C4-2B (cell line): ENCODE results near the gene CREB5.

Source experiments
- H3K27ac ChIP-seq: fragments of 450-650 bp; 2 replicates; pipeline ENCODE4 v1.5.1; 2017
- ZFX ChIP-seq: fragments of 450-650 bp; IDR thresholded peaks from 2 replicates; pipeline ENCODE4 v1.6.1; 2017
- TF ChIP-seq, protein P1 (sequence below): fragments of 450-650 bp; conservative IDR thresholded peaks from 2 replicates; pipeline ENCODE4 v1.5.1; 2017; ENCODE audit warnings: mild to moderate bottlenecking

Gene CREB5

DNA sequence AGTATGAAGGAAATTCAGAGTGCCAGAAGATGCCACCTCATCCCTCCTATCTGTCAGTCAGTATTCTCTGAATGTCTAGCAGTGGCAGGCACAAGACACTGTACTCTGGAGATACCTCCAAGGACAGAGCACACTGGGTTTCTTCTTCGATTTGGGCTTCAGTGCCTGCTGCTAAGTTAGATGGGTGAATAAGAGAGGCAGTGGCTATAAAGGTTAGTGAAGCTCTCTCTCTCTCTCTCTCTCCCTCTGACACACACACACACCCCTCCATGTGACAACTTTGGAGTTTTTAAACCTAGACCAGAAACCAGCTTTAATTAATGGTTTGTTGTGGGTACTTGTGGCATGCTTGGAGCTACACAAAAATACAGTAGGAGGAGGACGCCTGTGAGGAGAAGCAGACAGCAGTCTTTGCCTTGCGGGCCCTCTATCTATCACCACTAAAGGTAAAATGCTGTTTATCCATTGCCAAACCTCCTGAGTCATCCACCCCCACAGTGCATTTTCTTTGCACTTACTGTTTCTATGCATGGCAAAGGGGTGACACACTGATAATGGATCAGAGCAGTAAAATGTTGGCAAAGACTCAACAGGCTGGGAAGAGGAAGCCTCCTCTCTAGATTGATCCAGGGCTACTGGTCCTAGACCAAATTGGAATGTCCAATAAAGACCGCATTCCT, 443.4 kb downstream of the CREB5 start:
- TF ChIP-seq ZFX, result no peak
- TF ChIP-seq, protein P1, sequence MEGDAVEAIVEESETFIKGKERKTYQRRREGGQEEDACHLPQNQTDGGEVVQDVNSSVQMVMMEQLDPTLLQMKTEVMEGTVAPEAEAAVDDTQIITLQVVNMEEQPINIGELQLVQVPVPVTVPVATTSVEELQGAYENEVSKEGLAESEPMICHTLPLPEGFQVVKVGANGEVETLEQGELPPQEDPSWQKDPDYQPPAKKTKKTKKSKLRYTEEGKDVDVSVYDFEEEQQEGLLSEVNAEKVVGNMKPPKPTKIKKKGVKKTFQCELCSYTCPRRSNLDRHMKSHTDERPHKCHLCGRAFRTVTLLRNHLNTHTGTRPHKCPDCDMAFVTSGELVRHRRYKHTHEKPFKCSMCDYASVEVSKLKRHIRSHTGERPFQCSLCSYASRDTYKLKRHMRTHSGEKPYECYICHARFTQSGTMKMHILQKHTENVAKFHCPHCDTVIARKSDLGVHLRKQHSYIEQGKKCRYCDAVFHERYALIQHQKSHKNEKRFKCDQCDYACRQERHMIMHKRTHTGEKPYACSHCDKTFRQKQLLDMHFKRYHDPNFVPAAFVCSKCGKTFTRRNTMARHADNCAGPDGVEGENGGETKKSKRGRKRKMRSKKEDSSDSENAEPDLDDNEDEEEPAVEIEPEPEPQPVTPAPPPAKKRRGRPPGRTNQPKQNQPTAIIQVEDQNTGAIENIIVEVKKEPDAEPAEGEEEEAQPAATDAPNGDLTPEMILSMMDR, result no peak
- no peak overlapping the region for H3K27ac ChIP-seq

DNA sequence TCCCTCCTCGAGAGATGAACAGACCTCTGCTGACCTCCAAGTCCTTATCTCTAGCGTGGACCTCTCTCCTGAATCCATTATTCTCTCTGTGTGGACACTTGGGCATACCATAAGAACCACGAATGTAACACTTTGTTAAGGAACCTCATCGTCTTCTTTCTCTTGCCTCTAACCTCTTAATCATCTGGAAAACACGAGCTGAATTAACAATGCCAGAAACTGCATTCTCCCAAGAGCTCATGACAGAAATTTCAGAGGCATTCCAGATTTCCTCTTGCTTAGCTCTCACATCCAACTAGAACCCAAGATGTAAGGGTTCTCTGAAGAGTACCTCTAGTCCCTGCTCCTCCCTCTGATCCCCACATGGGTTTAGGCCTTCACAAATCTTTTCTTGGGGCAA, 444.3 kb downstream of the CREB5 start:
- TF ChIP-seq, protein P1, result no peak
- TF ChIP-seq ZFX, result no peak
- H3K27ac ChIP-seq, result no peak overlapping the region

DNA sequence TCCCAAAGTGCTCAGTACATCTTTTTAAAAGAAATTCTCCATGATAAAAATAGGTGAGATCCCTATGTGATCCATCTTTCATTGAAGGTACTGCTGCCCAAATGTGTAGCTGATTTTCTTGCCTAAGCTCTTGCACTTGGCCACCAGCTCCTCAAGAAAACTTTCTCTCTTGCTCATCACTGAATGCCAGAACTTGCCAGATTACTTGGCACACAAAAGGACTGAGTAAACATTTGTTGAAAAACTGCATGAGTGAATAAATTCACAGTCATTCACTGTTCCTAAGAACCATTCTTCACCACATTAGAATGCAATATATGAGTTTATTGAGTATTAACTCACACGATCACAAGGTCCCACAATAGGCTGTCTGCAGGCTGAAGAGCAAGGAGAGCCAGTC, 445.9 kb downstream of the CREB5 start:
- H3K27ac ChIP-seq, result no peak overlapping the region
- TF ChIP-seq, protein P1, result no peak
- no peak for TF ChIP-seq ZFX

DNA sequence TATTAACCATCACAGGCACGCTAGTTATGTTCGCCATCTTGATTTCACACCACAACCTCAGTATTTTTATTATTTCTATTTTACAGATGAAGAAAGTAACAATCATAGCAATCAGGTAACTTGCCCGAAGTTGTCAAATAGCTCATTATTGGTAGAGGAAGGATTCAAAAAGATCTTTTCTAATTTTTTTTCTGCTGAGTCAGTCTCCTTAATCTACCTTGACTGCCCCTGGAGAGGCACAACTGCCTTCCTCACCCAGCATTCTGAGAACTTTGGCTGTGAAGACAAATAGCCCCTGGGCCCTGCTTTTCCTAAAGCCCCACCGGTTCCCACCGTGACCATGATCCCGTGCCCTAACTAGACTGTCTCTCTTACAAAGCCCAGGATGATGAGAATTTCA, 446.6 kb downstream of the CREB5 start:
- TF ChIP-seq, protein P1, result no peak
- no peak for TF ChIP-seq ZFX
- no peak overlapping the region for H3K27ac ChIP-seq

DNA sequence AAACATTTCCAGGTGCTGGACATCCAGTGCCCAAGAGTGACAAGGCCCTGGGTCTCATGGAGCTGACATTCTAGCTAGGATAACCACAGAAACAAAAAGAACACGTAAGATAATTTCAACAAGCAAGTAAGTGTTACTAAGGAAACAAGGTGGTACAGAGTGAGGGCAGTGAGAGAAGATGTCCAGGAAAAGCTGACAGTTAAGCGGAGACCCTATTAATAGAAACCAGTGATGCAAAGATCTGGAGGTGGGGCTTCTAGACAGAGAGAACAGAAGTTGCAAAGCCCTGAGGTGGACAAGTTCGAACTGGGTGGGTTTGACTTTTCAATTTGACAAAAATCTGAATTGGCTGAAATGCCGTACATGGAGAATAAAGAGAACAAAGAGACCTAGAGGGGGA, 449.5 kb downstream of the CREB5 start:
- no peak for TF ChIP-seq ZFX
- TF ChIP-seq, protein P1, result no peak
- H3K27ac ChIP-seq, result no peak overlapping the region

DNA sequence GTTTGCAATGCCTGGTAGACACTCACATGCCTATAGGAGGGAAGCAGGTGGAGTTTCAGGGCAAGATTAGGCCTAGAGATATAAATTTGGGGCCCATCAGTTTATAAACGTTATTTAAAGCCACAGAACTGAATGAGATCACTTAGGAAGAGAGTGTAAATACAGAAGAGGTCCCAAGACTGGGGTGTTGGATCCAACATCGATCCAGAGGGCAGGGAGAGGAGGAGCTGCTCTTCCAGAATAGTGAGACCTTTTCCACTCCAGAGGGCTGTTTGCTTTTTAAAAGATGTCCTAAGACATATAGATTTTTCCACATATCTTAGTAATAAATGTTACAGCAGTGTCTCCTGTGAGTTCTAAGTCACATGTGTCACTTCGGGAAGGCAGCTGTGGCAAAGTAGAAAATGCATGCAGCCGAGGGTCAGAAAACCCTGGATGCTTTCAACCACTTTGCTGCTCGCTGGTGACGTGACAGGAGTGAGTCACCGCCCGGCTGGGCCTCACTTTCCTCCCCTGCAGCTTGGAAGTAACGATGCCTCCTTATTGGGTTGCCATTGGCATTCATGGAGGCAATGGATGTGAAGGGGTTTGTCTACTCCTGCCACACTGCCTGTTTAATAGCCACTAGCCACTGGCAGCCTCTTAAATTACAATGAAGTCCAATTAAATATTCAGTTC, 450.4 kb downstream of the CREB5 start:
- no peak overlapping the region for H3K27ac ChIP-seq
- TF ChIP-seq, protein P1, result no peak
- no peak for TF ChIP-seq ZFX

DNA sequence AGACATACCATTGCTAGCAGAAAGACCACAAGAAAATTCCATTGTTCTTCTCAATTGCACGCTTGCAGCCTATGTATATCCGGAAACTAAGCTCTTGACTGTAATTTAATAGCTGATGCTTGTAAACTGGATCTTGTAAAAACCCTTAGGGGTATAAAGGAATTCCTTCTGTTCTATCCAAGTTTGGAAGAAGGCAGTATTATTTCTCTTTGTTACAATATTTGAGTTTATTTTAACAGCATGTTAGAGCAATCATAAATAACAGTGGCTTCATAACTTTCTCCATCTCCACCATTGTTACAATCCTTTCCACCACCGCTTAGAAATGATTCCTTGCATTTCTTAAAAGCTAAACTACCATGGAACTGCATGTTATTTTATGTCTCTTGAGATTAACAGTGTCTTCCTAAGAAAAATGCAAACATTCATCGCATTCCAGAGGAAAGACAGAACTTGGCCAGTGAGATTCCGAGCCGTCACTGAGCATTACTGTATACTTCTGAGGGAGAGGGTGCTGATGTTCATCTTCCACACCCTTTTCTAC, 453.4 kb downstream of the CREB5 start:
- no peak overlapping the region for H3K27ac ChIP-seq
- no peak for TF ChIP-seq ZFX

DNA sequence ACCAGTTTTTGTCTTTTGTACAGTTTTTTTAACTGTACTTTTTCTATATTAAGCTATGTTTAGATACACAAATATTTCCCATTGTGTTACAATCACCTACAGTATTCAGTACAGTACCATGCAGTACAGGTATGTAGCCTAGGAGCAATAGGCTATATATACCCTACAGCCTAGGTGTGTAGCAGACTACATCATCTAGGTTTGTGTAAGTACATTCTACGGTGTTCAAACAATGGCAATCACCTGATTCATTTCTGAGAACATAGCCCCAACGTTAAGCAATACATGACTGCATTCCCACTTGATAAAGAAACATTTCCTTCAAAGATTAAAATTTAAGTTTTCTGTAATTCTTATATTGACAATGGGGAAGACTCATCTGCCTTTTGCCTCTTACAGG, 456.4 kb downstream of the CREB5 start:
- TF ChIP-seq, protein P1, result no peak
- no peak overlapping the region for H3K27ac ChIP-seq
